Mesenteric fat pad (tissue), 1 donor: ENCODE measurements around the gene MCTP1. TPM values are rescaled to one million over a fixed set of nuclear protein-coding genes. Genes with fewer than 3 reads are reported as not detected.
"Not testable (repeated sequence)": the region's sequence is repeated elsewhere in the genome, so short reads cannot be mapped to it uniquely, and the experiment has no call there.

Experiments
- DNase-seq: peaks from one replicate; pipeline ENCODE4 v3.0.0-alpha.2; 2020; ENCODE audit warnings: low spot score
- total RNA-seq: library from RNA; stranded (reverse); fragmentation: NEBNext Ultra II Directional; extraction: Animal tissue kit (Norgen Biotek cat#: 25700); gene quantifications from one replicate; pipeline ENCODE4 v1.2.1, GENCODE V29; 2021
- donor health status: DM: yes; HTN: yes; CAD: no.

The MCTP1 gene
- total RNA-seq, 1 donor from 2014 or later = 37.5 TPM

DNA sequence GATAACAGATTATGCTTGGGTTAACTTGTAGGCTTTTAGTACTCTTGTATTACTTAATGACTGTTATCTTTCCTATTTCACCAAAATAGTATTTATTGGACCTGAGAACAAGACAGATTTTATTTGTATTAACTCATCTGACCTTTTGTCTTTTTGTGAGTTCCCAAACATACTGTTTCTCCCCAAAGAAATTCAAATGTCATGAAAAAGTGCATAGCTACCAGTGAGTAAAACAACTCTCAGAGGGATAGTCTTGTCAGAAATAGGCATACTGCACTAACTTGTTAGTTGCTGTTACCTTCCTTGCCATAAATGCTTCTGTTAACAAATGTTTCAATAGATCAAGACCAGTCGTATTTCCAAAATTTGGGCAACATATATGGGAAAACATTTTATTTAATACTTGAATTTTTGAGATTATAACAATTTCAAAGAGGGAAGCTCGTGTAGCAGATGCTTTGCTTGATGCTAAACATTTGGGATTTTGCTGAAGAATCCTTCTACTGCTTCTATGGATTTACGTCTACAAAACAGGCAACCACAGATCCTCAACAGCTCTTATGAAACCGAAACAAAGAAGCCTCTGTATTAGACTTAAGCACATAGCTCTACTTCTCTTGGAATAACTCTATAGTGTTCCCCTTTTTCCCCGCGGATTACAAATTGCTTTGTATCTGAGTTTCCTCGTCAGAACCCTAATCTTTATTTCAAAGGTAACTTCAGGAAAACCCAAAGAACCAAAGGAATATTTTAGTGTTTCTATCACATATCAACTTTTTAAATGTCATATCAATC is 248.8 kb downstream of the MCTP1 start:
- no peak for DNase-seq

DNA sequence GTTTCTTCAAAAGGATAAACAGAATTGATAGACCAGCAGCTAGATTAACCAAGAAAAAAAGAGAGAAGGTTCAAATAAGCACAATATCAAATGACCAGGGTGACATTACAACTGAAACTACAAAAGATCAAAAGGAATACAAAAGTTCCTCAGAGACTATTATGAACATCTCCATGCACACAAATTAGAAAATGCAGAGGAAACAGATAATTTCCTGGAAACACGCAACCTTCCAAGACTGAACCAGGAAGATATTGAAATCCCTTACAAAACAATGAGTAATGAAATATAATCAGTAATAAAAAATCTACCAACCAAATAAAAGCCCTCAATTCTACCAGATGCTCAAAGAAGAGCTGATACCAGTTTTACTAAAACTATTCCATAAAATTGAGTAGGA is 252.1 kb downstream of the MCTP1 start:
- no peak for DNase-seq

DNA sequence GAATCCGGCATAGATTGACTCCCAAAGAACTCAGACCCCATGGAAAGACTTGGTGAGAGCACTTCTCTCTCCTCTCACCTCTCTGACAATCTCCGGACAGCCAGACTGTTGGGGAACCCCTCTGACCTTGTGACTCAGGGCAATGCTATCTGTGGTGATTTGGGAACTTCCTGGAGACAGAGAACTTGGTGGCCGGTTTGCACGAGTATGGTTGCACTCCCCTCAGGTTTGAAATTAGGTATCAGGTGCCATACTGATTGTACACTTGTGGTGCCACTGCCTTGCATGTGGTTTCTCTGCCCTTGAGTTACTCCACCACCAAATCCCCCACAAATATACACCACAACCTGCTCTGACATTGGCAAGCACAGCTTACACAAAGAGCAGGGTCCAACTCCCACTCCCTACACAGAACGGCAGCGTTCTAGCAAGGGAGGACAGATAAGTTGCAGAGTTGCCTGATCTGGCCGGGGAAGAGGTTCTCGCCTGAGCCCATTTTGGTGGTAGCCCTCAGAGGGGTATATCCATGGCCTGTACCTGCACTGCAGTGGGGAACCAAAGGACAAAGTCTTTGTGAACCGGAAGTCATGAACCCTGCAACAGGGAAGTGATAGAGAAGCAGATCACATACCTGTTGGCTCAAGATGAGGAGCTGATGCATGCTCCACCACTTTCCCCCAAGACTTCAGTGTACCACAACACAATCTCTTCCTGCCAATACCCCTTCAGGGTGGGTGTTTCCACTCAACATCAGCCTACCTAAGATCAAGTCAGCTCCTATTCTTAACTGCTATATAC is 255.1 kb downstream of the MCTP1 start:
- DNase-seq = no peak

DNA sequence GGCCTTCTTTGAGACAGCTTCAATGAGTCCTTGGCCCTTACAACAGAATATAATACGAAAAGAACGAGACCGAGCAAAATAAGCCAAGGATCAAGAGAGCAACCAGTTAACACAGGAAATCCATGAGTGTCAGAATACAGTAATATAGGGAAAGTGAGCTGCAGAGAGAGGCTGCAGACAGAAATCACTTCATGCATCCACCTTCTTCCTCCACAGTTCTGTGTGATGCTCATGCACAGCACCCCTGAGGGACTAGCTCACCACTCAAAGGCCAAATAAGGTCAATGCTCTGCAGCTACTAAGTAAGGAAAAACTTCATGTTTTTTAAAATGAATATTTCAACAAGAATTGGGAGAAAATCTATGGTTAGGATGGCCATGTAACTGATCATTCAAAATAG is 257.1 kb downstream of the MCTP1 start:
- DNase-seq = no peak

DNA sequence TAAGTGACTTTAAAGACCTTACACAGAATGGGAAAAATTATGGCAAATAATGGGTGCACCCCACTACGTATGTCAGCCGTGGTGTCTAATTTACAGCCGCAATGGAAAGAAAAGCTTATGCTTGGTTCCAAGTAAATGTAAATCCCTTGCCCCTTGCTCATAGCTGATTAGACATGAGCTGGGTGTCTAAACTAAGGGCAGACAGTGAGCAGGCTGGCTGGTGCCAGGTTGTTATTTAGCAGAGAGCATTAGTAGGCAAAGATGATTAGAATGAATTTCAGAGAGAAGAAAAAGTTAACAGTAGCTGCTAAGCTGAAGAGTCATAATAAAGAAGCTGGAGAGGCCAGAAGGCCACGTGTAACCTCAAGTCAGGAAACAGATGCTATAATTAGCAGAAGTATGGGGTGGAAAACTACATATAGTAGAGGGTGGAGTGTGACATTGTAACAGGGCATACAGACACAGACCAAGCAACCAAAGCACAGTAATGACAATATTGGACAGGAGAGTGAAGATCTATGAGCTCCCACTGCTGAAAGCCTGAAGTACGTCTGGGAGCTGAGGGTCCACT is 257.7 kb downstream of the MCTP1 start:
- DNase-seq = no peak

DNA sequence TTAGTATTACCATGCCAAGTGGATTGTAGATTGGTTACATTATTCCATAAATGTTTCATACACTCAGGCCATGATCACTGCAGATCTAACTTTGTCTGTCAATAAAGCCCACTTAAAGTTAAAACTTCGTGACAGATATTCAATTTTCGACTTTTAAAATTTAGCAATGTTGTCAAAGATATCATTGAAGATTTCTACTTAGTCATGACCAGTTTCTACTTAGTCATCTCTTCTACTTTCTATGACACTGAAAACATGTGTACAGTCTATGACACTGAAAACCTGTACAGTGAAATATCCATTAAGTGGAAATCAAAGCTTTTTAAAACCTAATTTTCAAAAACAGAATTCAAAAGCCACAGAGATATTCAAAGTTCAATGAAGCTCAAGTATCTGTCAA is 258.2 kb downstream of the MCTP1 start:
- DNase-seq = no peak

DNA sequence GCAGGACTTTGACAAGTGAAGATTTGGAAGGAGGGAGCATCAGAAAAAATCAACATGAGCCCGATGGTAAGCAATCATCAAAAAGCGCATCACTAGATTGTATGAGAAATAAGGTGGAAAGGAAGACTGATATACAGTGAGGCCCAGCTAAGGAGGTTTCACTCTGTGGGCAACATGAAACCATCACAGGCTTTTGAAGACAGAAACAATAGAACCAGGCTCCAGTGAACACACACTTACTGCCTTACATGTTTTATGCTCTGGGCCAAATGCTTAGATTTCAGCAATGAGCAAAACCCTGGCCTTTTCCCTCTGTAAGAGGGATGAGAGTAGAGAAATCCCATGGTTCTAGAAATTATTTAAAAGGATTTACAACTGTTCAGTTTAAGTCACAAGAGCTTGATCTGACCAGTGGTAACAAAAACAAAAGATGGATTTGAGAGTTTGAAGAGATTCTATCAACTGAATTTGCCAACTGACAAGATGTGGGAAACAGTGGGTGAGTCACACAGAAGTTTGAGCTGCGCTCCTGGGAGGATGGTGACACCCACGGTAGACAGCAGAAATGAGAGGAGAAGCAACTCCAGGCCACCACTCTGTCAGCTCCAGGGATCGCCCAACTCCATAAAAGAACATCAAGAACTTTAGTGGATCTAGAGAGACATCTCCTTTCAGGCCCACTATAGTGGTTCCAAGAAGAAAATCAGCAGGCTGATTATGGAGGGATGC is 261.8 kb downstream of the MCTP1 start:
- DNase-seq = no peak

DNA sequence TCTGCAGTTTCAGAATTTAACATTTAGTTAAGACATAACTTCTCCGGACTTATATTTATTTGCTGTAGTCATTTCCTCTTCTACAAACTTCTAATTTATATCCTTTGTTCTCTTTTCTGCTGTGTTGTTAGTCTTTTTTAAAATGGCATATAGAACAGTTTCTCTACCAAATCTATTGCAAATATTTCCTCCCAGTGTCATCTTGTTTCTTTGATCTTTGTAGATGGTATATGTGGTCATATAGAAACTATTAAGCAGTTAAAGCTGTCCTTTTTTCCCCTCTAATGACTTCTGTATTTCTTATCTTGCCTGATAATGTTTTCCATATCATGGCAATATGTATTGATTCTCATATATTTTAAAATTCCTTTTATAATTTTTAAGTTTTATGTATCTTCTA is 264.5 kb downstream of the MCTP1 start:
- no peak for DNase-seq

DNA sequence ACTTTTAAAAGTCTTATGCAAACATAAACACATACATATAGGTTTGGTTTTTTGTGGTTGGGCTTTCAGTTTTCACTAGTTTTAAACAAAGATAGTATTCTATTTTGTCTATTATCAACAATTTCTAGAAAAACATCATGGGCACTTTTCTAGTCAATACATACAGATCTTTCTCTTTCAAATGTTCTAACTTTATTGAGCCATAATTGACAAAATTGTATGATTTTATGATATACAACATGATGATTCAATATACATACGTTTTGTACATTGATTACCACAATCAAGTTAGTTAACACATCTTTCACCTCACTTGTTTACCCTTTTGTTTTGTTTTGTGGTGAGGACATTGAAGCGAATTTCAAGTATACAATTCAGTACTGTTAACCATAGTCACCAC is 265.9 kb downstream of the MCTP1 start:
- DNase-seq = no peak

DNA sequence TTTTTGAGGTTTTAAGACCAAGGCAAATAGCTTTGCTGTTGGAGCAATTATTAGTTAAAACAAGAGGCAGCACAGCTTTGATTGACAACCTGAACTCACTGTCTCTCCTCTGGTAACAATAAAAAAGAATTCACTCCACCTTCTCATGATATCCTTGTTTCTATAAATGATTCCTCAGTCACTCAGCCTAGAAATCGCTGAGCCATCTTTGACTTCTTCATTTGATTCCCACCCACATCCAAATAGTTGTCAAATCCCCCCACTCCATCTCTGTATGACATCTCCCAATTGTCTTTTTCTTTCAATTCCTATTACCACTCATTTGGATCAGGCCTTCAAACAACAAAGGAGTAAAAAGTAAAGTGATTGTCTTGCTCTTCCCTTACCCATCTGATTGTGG is 266.4 kb downstream of the MCTP1 start:
- no peak for DNase-seq

DNA sequence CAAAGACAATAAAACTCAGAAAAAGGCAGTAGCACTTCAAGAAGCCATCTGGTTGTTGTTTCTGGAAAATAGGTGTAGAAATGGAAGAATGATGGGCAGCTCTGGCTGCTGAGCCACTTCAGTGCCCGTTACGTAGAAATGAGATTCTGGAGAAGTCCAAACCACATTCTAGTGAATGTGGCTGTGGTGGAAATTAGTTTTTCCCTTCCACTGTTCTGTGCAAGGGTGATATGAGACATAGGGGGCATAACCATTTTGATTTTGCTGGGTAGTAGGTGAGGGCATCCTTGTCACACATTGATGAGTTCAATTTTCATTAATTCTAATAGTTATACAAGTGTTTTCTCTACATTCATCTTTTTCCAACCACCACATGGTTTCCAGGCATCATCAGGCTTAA is 275.1 kb downstream of the MCTP1 start:
- no peak for DNase-seq

DNA sequence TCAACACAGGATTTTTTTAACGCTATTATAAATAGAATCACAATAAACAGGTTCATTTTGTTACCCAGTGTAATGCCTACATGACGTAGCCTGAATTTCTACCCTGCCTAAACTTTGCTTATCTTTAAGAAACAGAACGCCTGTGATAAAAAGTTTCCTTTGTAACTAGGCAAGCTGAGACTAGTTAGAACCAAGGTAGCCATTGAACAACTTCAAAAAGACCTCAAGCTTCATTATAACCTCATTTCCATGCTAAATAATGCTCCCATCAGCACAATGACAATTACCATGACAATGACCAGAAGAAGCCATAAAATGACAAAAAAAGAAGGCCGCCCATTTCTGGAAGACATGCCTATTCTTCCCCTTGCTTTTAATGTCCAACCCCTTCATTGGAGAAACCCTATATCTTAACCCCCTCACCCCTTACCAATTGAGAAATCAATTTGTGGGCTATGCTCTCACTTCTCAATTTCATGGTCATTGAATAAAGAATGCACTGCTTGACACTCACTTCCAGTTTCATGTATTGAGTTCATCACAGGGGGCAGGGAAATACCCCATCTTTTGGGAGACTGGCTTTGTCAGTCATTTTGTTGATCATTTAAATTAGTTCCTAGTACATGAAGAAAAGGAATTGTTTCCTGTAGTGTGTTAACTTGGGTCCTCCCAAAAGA is 276.8 kb downstream of the MCTP1 start:
- no peak for DNase-seq

DNA sequence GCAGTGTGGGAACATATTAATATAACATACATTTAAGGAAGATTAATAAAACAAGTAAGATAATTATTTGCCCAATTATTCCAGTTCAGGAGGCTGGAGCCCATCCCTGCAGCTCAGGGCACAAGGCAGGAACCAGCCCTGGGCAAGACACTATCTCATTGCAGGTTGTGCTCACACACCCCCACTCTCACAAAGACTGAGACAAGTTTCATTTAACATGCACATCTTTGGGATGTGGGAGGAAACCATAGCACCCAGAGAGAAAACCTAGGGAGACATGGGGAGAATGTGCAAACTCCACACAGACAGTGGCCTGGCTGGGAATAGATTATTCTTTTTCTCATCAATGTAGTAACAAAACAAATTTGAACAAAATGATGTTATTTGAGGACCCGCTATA is 279.1 kb downstream of the MCTP1 start:
- no peak for DNase-seq

DNA sequence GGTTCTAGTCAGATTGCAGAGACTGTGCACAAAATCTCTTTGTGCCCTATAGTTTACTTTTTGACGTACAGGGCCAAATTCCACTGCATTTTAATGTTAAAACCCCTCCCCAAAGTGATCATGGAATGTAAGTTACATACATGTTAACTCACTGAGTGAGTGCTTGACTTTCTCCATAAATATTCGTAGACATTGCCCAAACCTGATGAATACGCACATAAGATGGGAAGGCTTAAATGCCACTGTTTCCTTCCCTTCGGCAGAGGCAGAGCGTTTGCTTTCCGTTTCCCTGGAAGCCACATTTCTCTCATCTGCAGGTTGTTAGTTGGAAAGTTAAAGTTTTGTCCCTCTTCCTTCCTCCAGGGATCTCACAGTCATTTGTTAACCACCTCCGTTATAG is 286.2 kb downstream of the MCTP1 start:
- DNase-seq = no peak

DNA sequence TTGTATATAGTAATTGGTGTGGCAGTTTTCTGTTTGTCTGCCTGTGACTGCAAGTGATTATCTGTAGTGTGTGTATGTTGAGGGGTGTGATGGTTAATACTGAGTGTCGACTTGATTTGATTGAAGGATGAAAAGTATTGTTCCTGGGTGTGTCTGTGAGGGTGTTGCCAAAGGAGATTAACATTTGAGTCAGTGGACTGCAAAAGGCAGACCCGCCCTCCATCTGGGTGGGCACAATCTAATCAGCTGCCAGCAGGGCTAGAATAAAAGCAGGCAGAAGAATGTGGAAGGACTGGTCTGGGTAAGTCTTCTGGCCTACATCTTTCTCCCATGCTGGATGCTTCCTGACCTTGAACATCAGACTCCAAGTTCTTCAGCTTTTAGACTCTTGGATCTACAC is 290.4 kb downstream of the MCTP1 start:
- DNase-seq = not testable (repeated sequence)

DNA sequence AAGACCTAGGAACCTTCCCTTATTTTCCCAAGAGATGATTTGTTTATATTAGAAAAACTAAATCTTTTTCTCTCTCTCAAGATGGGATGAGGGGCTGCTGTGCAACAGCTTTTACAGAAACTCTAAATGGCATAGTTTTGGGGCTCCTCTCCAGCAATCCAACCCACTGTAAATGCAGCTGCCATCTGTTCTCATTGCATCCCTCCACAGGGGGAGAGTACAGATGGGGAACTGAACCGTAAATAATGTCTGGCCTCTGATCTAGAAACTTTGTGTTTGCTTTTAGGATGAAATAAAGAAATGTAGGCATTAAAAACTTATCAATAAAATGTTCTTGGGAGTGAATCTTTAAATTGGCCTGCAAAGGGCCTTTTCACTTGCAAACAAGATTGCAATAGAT is 291.4 kb downstream of the MCTP1 start:
- DNase-seq = no peak

DNA sequence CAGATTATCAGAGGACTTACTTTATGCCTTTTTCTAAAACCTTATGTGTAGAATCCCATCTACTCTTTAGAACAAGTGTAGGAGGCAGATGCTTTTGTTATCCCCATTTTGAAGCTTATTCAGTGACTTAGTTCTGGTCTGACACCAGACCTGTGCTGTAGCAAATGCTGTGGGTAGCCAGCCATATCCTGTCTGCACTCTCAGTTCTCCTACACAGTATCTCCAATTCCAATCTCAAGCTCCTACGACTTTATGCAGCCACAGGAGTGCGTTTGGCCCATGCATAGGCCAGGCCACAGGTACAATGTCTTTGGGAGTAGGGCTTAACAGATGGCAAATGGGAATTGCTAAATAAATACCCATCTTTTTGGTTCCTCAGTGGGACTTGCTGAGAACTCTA is 292.6 kb downstream of the MCTP1 start:
- no peak for DNase-seq

DNA sequence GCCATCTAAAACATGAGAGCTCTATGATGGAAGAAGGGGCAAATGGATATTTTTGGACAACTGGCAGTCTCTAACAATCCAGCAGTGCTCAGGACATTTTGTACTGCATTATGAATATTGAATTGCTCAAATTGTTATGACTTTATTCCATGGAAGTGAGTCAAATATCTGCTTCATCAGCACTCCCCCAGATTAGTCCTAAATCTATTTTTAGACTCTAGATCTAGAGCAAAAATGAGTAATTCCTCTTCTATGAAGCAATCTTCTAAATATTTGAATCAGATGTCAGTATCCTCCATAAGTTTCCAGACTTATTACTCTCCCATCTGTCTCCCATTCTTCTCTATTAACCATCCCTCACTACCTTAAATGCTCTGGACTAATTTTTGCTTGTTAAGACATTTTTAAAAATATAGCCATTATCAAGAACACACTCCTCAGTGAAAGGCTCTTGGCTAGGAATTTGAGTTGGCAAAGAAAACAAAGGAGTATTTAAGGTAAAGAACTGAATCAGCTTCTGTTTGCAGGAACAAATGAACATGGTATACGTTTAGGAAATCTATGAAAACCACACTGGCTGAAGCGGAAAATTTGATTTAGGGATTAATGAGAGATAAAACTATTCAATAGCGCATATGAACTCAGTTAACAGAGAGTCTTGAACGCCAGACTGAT is 300.9 kb downstream of the MCTP1 start:
- no peak for DNase-seq

DNA sequence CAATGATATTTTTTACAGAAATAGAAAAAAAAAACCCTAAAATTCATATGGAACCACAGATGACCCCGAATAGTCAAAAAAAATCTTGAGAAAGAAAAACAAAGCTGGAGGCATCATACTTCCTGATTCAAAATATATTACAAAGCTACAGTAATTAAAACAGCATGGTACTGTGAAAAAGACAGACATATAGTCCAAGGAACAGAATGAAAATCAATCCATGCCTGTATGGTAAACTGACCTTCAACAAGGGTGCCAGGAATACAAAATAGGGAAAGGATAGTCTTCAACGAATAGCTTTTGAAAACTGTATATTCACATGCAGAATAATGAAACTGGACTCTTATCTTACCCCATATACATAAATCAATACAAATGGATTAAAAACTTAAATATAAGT is 307.5 kb downstream of the MCTP1 start:
- DNase-seq = no peak

DNA sequence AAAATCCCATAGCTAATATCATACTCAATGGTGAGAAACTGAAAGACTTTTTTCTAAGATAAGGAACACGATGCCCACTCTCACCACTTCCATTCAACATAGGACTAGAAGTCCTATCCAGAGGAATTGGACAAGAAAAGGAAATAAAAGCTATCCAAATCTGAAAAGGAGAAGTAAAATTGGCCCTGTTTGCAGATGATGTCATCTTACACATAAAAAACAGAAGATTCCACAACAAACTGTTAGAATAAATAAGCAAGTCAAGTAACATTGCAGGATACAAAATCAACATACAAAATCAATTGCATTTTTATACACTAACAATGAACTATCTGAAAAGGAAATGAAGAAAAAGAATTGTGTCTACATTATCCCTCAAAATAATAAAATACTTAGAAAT is 308.0 kb downstream of the MCTP1 start:
- DNase-seq = no peak

DNA sequence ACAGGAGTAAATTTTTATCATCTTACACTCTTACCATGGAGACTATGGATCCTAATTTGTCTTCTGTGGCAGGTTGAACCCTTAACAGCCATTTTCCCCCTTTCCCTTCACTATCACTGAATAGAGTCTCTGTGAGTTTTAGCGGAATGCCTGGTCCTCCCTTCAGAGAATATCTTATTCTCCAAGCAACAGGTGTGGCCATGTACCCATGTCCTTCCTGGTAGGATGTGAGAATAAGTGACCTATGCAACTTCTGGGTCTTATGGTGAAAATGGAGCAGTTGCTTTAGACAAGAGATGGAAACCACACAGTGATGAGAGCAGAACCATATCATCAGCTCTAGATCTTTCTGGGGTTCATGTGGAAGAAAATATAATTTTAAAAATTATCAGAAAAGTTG is 312.6 kb downstream of the MCTP1 start:
- no peak for DNase-seq
